Globus pallidus (tissue), 1 donor: Measurements from ENCODE around the gene CHAC2.
"Not testable (repeated sequence)": the region's sequence is repeated elsewhere in the genome, so short reads cannot be mapped to it uniquely, and the experiment has no call there.

Experiments
- DNase-seq: peaks from one replicate; pipeline ENCODE4 v3.0.0-alpha.2; 2015; ENCODE audit warnings: low spot score

CHAC2 gene

DNA sequence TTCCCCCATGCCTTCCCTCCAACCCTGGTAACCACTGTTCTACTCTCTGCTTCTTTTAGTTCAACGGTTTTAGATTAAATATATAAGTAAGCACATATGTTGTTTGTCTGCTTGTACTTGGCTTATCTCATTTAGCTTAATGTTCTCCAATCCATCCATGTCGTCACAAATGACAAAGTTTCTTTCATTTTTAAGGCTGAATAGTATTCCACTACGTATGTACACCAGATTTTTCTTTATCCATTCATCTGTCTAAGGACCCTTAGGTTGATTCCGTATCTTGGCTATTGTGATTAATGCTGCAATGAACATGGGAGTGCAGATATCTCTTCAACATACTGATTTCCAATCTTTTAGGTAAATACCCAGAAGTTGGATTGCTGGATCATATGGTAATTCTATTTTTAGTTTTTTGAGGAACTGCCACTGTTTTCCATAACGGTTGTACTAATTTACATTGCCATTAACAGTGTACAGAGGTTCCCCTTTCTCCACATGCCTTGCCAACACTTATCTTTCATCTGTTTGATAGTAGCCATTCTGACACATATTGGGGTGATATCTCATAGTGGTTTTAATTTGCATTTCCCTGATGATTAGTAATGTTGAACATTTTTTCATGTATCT, 11.0 kb downstream of the CHAC2 start:
- DNase-seq, result no peak

DNA sequence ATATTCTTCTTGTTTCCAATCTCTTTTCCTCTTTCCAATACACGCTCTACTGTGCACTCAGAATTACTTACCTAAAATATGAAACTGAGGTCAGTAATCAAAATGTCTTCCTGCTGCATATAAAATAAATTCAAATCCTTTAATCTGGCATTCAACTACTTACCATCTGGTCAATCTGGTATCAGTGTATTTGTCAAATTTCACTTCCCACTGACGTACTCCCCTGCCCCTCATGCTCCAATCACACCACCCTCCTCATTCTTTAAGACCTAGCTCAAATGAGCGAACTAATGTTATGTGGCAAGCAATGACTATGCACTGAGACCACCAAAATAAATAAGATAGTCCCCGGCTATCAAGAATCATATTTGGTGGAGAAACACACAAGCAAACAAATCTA, 12.5 kb downstream of the CHAC2 start:
- no peak for DNase-seq

DNA sequence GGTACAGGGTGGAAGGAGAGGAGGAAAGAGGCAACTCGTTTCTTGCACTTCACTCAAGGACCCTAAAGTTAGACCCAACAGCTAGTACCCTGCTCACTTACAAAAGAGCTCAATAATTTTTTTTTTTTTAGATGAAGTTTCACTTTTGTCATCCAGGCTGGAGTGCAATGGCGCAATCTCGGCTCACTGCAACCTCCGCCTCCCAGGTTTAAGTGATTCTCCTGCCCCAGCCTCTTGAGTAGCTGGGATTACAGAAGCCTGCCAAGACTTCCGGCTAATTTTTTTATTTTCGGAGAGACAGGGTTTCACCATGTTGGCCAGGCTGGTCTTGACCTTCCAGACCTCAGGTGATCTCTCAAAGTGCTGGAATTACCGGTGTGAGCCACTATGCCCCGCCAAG, 15.1 kb downstream of the CHAC2 start:
- DNase-seq, result no peak

DNA sequence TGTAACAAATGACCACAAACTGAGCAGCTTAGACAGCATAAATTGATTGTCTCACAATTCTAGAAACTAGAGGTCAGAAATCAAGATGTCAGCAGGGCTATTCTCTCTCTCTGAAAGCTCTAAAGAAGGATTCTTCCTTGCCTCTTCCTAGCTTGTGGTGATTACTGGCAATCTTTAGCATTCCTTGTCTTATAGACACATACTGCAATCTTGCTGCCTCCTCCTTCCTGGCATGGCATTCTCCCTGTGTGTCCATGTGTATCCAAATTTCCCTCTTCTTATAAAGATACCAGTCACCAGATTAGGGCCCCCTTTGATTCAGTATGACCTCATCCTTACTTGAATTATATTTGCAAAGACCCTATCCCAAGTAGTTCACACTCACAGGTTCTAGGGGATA, 16.8 kb downstream of the CHAC2 start:
- DNase-seq, result no peak

DNA sequence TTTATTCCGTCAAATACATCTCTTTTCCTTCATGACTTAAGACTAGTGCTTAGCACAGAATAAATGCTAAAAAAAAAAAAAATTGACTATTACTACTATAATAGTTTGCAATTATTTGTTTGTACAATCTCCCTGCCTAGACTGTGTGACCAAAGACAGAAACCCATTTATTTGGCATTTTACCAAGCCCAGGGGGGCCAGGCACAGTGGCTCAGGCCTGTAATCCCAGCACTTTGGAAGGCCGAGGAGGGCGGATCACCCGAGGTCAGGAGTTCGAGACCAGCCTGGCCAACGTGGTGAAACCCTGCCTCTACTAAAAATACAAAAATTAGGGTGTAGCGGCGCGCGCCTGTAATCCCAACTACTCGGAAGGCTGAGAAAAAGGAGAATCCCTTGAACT, 17.8 kb downstream of the CHAC2 start:
- no peak for DNase-seq

DNA sequence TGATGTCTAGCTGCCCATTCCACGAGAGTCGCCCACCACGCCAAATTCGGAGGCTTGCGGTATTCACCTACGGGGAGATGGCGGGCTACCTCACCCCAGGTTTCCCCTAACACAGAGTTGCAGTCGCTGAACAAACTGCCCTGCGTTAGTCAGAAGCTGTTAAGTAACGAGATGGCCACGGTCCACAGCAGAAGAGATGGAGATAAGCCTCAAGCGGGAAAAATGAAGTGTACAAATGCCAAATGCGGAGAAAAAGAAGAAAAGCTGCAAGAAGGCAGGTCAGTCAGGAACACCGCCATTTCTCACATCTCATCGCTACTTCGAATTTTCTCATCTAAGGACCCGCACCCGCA, 18.7 kb downstream of the CHAC2 start:
- no peak for DNase-seq

DNA sequence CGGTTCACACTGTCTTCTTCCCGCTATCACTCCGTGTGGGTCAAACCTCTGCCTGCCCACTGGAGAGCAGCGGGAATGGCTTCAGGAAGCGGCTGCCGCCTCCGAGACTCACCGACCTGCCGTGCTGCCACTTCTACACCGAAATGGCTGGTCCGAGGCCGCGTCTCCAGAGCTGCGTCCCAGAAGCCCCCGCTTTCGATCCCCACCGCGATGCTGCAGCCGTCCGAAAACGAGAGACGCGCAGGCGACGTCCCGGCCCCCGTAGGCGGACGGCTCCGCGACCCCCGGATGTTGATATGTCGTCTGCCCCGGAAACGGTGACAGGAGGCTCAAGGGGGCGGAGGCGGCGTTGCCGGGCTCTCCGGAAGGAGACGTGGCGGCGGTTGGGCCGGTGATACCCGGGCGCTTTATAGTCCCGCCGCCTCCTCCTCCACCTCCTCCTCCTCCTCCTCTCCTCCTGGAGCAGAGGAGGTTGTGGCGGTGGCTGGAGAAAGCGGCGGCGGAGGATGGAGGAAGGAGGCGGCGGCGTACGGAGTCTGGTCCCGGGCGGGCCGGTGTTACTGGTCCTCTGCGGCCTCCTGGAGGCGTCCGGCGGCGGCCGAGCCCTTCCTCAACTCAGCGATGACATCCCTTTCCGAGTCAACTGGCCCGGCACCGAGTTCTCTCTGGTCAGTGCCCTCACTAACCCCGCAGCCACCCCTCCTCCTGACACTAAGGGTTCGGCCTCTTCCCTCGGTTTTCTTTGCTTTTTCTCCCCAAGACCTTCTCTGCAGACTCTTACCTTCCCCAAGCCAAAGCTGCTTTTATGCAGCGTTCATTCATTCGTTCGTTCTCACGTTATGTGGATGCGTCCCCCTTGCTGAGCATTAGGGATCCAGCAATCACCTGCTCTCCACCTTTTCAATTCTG, 19.4 kb downstream of the CHAC2 start, which contains the start of the genes ASB3 and ERLEC1:
Gene ASB3, minus strand, starts transcription at position 249 of the 909 bp plus-strand sequence. CDS start 21,381 bp downstream, outside the sequence.
Gene ERLEC1, plus strand, starts transcription at position 340 of the 909 bp plus-strand sequence. Its CDS starts 167 bp downstream, at position 507.
- peak; percentile 86 for DNase-seq

DNA sequence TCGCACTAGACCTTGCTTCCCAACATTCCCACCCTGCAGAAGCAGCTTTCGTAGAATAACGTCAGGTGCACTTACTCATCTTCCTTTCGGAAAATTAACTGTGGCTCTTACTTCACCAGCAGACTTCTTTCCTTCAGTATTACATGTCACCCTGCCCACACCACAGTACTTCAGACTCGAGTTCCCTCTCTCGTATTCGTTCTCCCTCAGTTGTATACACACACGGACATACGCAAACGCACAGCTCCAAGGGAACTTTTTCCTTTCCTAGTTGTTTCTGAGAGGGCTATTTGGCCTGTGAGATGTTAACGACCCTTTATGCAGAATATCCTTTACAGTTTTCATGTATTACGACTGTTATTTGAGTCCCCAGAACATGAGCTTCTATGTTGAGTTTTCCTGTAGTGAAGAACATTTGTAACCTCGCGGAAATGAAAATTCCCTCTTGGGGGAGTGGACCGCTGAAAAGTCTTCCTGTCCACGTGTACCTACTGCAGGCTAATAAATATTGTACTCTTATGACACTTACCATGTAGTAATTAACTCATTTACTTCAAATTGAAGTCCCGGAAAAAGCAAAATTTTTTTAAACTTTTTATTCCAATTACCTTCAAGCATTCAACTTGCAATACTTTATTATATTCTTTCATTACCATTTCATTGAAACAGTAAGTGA, 20.1 kb downstream of the CHAC2 start:
- DNase-seq, result no peak

DNA sequence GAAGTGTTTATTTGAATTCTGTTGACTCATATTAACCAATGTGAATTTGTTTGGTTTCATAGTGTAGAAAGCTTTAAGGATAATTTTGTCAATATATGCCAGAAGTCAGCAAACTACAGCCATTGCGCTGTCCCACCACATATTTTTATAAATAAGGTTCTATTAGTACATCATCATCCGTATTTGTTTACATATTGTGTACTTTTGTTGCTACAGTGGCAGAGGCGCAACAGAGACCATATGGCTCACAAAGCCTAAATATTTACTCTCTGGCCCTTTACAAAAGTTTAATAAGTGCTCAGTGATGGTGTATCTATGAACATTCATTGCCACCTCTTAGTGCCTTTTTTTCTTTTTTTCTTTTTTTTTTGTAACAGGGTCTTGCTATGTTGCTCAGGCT, 25.7 kb downstream of the CHAC2 start:
- no peak for DNase-seq

DNA sequence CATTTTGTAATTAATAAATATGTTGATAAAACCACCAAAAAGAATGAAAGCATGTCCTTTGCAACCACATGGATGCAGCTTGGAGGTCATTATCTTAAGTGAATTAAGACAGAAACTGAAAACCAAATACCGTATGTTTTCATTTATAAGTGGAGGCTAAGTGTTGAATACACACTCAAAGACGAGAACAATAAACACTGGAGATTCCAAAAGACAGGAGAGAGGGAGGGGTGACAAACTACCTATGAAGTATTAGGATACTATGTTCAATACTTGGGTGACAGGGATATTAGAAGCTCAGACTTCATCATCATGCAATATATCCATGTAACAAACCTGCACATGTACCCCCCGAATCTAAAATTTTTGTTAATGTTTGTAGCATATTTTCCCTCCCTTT, 26.2 kb downstream of the CHAC2 start:
- no peak for DNase-seq

DNA sequence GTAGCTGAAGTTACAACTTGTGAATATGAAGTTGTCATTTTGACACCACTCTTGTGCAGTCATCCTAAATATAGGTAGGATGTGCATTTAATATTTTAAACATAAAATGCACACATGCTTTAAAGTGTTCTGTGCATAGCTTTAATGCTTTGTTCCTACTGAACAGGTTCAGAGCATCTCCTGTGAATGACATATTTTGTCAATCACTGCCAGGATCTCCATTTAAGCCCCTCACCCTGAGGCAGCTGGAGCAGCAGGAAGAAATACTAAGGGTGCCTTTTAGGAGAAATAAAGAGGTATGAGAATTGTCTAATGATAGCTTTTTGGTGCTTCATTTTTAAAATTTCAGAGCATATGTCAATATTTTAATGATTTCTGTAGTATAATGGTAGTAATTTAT, 33.9 kb downstream of the CHAC2 start:
- DNase-seq, result no peak

DNA sequence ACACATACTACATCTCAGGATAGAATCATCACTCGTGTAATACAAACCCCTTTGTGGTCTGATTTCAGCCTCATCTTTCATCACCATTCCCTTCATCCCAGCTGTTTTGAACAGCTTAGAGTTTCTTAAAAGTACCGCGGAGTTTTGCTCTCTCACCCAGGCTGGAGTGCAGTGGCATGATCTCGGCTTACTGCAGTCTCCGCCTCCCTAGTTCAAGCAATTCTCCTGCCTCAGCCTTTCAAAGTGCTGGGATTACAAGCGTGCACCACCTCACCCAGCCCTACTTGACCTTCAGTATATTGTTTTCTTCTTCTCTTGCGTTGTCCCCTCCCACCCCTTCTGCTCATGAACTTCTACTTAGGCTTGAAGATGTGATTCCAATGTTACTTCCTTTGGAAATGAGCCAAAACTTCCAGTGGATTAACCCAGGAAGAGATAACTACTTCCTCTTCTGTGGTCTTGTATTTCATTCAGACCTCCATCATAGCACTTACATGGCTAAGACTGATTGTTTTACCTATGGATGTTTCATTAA, 35.1 kb downstream of the CHAC2 start:
- no peak for DNase-seq

DNA sequence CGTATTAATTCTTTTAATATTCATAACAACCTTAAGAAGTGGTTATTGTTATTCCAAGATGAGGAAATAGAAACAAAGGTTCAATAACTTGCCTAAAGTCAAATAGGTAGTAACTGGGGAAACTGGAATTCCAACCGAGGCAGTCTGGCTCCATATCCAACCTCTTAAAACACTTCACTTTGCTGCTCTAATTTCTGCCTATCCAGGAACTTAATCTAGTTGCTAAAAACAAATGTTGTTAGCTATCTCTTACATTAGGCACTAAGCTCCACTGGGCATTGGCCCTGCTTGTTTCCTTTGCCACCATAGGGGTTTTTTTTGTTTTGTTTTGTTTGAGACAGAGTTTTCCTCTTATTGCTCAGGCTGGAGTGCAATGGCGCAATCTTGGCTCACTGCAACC, 44.0 kb downstream of the CHAC2 start:
- DNase-seq, result no peak

DNA sequence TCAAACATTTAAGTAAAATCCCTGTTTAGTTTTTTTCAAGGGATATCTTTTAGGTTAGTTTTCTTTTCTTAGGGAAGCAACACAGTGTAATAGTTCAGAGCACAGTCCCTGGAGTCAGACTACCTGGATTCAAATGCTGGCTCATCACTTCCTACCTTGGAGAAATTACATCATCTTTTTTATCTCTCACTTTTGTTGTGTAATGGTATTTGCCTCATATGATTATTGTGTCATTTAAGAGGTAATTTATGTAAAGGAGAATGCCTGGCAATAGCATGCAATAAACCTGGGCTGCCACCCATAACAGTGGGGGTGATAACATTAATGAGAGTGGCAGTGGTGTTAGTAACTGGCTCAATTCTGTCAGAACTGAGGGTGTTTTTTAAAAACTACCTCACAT, 45.5 kb downstream of the CHAC2 start:
- no peak for DNase-seq

DNA sequence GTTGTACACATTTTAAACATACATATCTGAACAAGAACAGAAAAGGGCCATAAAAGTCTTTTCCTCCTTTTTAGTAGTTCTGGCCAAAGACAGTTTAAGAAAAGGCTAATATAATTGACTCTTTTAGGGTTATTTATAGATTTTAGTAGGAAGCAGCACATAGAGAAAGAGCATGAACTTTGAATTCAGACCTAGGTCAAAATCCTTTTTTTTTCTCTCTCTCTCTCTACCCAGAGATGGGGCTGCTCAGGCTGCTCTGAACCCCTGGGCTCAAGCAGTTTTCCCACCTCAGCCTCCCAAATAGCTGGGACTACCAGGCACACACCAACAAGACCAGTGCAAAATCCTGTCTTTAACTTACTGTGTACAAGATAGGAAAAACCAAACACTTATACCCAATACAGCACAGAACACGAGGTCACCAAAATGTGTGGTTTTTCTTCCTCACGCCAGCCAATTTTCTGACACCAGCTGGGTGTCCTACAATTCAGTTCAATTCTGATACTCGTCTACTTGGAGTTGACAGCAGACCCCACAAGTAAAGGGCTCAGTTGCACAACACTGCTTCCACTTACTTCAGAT, 51.3 kb downstream of the CHAC2 start:
- no peak for DNase-seq

DNA sequence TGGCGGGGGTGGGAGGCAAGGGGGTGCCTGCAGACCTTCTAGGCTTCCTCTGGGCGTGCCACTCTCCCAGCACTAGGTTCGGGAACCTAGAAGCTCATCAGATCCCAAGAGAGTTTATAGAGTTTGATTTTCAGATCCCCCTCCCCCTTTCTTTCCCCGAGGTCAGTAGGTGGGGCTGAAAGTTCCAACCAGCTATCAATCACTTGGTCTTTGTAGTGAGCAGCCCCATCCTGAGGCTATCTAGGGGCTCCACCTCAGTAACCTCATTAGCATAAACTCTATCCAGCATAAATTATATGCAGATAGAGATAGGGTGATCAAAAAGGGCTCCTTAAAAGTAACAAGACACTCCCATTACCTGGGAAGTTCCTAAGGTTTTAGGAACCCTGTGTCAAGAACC, 52.0 kb downstream of the CHAC2 start:
- no peak for DNase-seq

DNA sequence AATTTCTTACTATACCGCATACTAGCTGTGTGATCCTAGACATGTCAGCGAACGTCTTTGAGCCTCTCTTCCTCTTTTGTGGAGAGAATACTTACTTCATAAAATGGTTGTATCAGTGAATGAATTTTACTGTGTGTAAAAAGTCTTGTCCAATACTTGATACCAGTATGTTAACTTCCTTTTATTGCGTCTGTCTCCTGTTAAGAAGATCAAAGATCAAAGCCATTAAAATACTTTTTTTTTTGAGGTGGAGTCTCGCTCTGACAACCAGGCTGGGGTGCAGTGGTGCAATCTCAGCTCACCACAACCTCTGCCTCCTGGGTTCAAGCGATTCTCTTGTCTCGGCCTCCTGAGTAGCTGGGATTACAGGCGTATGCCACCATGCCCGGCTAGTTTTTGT, 52.4 kb downstream of the CHAC2 start:
- DNase-seq, result no peak

DNA sequence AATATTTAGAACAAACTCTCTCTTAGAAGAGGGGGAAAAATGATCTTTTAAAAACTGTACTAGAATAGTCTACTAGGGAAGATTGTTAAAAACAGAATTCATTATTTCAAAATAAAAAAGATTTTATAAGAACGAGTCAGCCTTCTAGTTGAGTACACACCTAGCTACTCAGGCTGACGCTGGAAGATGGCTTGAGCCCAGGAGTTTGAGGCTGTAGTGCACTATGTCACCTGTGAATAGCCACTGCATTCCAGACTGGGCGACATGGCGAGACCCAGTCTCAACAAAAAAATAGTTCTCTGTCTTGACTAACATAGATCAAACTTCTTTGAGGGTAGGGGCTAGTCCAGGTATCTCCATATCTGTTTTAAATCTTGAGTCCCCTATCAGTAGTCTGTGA, 53.1 kb downstream of the CHAC2 start:
- no peak for DNase-seq

DNA sequence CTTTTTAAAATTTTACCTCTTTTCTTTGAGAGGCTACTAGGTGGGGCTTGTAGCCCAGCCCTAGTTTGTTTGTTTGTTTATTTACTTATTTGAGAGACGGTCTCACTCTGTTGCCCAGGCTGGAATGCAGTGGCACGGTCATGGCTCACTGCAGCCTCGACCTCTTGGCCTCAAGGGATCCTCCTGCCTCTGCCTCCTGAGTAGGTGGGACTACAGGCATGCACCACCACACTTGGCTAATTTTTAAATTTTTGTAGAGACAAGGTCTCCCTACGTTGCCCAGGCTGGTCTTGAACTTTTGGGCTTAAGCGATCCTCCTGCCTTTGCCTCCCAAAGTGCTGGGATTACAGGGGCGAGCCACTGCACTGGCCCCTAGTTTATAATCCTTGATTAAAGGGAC, 54.2 kb downstream of the CHAC2 start:
- DNase-seq, result no peak

DNA sequence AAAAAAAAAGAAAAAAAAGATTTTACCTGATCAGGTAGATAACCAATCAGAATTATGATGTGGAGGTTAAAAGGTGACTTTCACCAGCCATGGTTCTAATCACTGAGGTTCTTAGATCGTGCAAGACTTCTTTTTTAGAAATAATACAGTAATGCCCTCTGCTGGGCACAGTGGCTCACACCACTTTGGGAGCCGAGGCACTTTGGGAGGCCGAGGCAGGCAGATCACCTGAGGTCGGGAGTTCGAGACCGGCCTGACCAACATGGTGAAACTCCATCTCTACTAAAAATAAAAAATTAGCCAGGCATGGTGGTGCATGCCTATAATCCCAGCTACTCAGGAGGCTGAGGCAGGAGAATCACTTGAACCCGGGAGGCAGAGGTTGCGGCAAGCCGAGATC, 56.0 kb downstream of the CHAC2 start:
- not testable (repeated sequence) for DNase-seq
